GM06990 (cell line): ENCODE data around the gene ARHGAP24.
"Not testable (repeated sequence)": the region's sequence is repeated elsewhere in the genome, so short reads cannot be mapped to it uniquely, and the experiment has no call there.

ENCODE experiments used
- DNase-seq: peaks from one replicate; pipeline ENCODE4 v3.0.0-alpha.2; 2011; ENCODE audit not compliant: insufficient read length; ENCODE audit errors: extremely low read depth
- H3K27me3 ChIP-seq: replicated peaks from 2 replicates; pipeline ENCODE4 v1.6.0; 2011; ENCODE audit warnings: low read length; ENCODE audit not compliant: control insufficient read depth, insufficient read depth
- H3K36me3 ChIP-seq: 2 replicates; pipeline ENCODE4 v1.5.1; 2011; ENCODE audit warnings: low read length; ENCODE audit not compliant: control insufficient read depth, insufficient read depth
- H3K4me3 ChIP-seq: replicated peaks from 2 replicates; pipeline ENCODE4 v1.5.1; 2011; ENCODE audit warnings: low read depth, mild to moderate bottlenecking, control low read depth, low read length
- TF ChIP-seq, protein P1 (sequence below): IDR thresholded peaks from 2 replicates; pipeline ENCODE4 v1.5.1; 2011; ENCODE audit warnings: low read length, control low read depth, mild to moderate bottlenecking, inconsistent platforms; ENCODE audit not compliant: insufficient read depth, poor library complexity, severe bottlenecking

Gene ARHGAP24

DNA sequence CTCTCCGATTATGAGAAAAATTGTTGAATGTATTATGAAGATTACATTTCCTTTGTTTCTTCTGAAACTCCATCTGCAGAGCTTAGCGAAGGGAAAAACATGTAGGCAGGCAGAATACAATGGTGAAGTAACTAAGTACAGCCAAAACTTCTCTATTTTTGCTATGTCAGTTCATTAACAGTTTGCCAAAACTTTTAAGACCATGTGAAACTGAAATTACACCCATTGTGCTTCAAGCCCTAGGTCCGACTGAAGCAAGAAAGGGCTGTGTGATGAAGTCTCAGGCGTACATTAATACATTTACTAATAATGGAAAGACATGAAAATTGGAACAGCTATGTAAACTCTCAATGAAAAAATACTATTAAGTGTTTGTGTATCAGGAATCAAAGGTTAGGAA is 486.9 kb downstream of the ARHGAP24 start:
- H3K36me3 ChIP-seq = no peaks in the 10 kb centered on the region
- TF ChIP-seq, protein P1, sequence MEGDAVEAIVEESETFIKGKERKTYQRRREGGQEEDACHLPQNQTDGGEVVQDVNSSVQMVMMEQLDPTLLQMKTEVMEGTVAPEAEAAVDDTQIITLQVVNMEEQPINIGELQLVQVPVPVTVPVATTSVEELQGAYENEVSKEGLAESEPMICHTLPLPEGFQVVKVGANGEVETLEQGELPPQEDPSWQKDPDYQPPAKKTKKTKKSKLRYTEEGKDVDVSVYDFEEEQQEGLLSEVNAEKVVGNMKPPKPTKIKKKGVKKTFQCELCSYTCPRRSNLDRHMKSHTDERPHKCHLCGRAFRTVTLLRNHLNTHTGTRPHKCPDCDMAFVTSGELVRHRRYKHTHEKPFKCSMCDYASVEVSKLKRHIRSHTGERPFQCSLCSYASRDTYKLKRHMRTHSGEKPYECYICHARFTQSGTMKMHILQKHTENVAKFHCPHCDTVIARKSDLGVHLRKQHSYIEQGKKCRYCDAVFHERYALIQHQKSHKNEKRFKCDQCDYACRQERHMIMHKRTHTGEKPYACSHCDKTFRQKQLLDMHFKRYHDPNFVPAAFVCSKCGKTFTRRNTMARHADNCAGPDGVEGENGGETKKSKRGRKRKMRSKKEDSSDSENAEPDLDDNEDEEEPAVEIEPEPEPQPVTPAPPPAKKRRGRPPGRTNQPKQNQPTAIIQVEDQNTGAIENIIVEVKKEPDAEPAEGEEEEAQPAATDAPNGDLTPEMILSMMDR = no peak
- H3K4me3 ChIP-seq = no peak overlapping the region
- no peaks in the 10 kb centered on the region for H3K27me3 ChIP-seq
- DNase-seq = no peak

DNA sequence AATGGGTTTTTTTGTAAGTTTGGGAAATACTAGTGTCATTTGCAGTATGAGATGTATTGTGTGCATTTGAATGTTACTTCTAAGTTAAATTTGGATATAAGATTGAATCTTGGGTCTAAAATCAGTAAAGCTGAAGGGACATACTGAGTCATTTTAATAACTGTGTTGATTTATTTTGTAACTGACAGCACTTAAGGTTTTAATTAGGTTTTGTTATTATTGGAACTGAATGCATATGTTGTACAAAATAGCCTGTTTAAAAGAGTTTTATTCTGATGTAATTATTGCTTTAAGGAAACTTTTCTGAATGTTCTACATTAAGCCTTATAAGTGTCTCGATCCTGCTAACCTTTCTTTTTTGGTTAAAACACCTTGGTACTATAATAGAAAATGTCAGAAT is 488.3 kb downstream of the ARHGAP24 start:
- H3K27me3 ChIP-seq = no peaks in the 10 kb centered on the region
- DNase-seq = no peak
- no peak overlapping the region for H3K4me3 ChIP-seq
- TF ChIP-seq, protein P1 = no peak
- H3K36me3 ChIP-seq = no peaks in the 10 kb centered on the region

DNA sequence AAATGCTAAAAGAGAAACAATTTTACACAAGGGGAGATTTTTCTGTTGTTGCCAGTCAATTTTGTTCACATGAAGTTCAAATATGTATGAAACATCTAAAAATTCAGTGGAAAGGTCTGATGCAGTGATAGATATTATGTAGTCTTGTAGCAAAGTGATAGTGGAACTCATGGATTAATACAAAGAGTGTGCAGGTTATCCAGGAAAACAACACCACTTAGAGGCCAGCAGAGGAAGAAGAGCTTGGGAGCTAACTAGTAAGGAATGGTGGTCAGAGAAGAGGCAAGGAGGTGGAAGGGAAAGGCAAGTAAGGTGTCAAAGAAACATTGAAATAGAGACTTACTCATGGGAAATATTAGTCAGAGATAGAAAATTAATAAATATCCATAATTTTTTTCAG is 489.3 kb downstream of the ARHGAP24 start:
- no peaks in the 10 kb centered on the region for H3K36me3 ChIP-seq
- no peak overlapping the region for H3K4me3 ChIP-seq
- no peak for DNase-seq
- TF ChIP-seq, protein P1 = no peak
- no peaks in the 10 kb centered on the region for H3K27me3 ChIP-seq

DNA sequence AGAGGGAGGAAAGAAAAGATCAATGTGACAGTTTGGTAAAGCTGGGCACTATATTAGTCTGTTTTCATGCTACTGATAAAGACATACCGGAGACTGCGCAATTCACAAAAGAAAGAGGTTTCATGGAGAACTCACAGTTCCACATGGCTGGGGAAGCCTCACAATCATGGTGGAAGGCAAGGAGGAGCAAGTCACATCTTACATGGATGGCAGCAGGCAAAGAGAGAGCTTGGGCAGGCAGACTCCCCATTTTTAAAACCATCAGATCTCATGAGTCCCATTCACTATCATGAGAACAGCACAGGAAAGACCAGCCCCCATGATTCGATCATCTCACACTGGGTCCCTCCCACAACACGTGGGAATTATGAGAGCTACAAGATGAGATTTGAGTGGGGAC is 490.1 kb downstream of the ARHGAP24 start:
- H3K27me3 ChIP-seq, H3K4me3 ChIP-seq, DNase-seq, H3K36me3 ChIP-seq: not testable (repeated sequence)

DNA sequence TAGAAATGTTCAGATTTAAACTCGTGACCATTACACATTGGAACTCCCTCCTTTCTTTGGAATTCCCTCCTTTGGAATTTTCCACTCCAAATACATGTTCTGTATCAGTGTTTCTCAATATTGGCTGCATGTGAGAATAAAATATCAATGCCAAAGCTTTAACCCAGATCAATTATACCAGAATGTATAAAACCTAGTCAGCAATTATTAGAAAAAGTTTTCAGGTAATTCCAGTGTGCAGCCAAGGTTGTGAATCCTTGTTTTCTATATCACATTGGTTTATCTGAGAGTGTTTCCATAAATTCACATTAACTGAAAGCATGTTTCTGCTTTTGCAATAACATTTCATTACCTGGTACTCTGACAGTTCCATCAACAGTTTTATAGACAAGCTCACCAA is 490.6 kb downstream of the ARHGAP24 start:
- DNase-seq = no peak
- H3K36me3 ChIP-seq = no peaks in the 10 kb centered on the region
- H3K27me3 ChIP-seq = no peaks in the 10 kb centered on the region
- TF ChIP-seq, protein P1 = no peak
- H3K4me3 ChIP-seq = no peak overlapping the region

DNA sequence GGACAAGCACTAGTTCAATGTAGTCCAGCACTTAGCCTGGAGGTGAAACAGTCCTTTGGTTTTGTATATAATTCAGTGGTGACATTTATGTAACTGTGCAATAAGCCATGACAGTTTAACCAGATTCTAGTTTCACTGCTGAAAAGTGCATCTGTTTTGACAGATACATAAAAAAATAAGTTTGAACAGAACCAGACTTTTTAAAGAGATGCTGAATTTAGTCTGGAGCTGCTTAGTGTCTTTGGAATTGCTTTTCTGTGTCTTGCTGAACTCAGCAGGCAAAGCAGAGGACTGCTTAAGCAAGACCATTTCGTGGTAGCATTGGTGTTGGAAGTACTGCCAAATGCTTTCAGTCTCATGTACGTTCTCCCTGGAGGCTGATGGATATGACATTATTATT is 491.4 kb downstream of the ARHGAP24 start:
- no peak for DNase-seq
- H3K27me3 ChIP-seq = no peaks in the 10 kb centered on the region
- no peak overlapping the region for H3K4me3 ChIP-seq
- TF ChIP-seq, protein P1 = no peak
- no peaks in the 10 kb centered on the region for H3K36me3 ChIP-seq

DNA sequence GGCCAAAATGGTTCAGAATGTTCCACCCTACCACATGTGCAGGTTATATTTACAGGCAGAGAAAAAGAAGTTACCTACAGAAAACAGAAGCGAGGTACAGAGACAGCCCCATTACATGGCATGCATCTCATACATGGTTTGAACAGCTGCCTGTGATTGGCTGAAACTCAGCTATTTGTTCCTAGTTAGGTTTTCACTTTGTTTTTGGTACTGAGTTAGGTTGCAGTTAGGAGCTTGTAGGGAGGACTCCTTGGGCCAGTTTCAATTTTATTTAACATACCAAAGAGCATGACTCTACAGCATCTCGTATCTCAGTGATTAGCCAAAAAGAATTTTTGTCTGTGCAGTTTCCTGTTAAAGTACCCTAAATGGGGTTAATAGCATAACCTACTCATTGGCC is 492.9 kb downstream of the ARHGAP24 start:
- no peak overlapping the region for H3K4me3 ChIP-seq
- no peaks in the 10 kb centered on the region for H3K36me3 ChIP-seq
- no peak for DNase-seq
- TF ChIP-seq, protein P1 = no peak
- H3K27me3 ChIP-seq = no peaks in the 10 kb centered on the region
